HG03135 (cell line): Measurements from ENCODE around the gene PRR14.
"Not testable (repeated sequence)": the region's sequence is repeated elsewhere in the genome, so short reads cannot be mapped to it uniquely, and the experiment has no call there.

ENCODE experiments used
- ATAC-seq: cut with Tn5 transposase; IDR thresholded peaks from one replicate; pipeline ENCODE4 v1.9.1; 2021; ENCODE audit warnings: mild to moderate bottlenecking, moderate library complexity; ENCODE audit not compliant: unreplicated experiment

PRR14 gene

GRCh38 chr16:30628628-30629540 lies 21.9 kb upstream of the PRR14 start:
- ATAC-seq, result peak; percentile 53

GRCh38 chr16:30632454-30632853 lies 18.3 kb upstream of the PRR14 start:
- ATAC-seq, result not testable (repeated sequence)

- ATAC-seq, result no peak
Observed at GRCh38 chr16:30633526-30633925, 17.2 kb upstream of the PRR14 start.

- no peak for ATAC-seq
Observed at GRCh38 chr16:30636599-30636998, 14.2 kb upstream of the PRR14 start.

DNA sequence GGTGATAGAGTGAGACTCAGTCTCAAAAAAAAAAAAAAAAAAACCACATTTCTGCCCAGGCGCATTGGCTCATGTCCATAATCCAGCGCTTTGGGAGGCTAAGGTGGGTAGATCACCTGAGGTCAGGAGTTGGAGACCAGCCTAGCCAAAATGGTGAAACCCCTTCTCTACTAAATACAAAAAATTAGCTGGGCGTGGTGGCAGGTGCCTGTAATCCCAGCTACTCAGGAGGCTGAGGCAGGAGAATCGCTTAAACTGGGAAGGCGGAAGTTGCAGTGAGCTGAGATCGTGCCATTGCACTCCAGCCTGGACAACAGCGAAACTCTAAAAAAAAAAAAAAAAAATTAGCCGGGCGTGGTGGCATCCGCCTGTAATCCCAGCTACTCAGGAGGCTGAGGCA lies 13.6 kb upstream of the PRR14 start:
- not testable (repeated sequence) for ATAC-seq

- ATAC-seq, result no peak
Observed at GRCh38 chr16:30637944-30638343, 12.8 kb upstream of the PRR14 start.

DNA sequence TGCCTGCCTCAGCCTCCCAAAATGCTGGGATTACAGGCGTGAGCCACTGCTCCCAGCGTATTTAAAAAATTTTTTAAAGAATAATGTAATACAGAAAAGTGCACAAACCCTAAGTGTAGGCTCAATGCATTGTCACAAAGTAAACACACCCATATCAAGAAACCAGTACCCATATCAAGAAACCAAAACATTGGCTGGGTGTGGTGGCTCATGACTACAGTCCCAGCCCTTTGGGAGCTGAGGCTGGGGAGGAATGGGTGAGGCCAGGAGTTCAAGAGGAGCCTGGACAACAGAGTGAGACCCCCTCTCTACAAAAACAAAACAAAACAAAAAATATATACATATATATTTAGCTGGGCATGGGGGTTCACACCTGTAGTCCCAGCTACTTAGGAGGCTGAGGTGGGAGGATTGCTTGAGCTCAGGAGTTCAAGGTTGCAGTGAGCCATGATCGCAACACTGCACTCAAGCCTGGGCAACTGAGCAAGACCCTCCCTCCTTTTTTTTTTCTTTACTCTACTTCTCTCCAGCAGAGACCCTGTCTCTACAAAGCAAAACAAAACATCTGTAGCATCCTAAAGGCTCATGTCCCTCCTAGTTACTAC lies 9.3 kb upstream of the PRR14 start:
- no peak for ATAC-seq

DNA sequence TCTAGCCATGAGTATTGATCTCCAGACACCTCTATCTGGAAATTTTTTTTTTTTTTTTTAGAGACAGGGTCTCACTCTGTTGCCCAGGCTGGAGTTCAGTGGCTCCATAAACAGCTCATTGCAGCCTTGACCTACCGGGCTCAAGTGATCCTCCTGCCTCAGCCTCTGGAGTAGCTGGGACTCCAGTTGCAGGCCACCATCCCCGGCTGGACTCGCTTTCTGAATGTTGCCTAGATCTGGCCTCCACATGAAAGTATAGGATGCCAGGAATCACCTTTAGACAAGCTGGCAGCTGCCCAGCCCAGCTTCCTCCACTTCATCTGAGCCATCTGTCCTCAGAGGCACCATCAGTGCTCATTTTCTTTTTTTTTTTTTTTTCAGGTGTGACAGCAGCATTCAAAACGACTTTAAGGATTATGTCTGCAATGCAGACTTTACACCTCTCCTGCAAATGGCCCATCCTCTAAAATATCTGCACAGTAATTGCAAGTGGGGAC lies 6.4 kb upstream of the PRR14 start:
- no peak for ATAC-seq

DNA sequence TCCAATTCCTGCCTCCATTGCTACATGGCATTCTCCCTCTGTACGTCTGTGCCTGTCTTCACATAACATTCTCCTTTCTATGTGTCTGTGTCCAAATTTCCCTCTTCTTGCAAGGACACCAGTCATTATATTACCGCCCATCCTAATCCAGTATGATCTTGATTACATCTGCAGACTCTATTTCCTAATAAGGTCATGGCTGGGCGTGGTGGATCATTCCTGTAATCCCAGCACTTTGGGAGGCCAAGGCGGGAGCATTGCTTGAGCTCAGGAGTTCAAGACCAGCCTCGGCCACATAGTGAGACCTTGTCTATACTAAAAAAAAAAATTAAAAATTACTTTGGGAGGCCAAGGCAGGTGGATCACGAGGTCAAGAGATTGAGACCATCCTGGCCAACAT lies 5.0 kb upstream of the PRR14 start:
- no peak for ATAC-seq

DNA sequence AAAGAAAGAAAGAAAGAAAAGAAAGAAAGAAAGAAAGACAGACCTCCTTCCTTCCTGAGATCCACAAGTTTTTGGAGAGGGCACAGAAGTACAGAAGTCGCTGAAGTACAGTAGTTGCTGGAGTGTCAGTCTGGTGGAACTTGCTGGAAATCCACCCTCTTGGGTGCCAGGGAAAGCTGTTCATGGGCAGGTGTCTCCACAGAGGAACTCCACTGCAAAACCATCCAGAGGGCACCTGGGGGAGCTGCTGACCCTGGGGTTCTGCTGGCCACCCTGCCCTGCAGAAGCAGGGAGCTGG lies 3.5 kb upstream of the PRR14 start:
- ATAC-seq, result no peak

- peak; percentile 3 for ATAC-seq
Observed at GRCh38 chr16:30649725-30650368, 913 bp upstream of the PRR14 start.

- ATAC-seq, result peak; percentile 54
Observed at GRCh38 chr16:30651124-30652004, 604 bp downstream of the PRR14 start.

DNA sequence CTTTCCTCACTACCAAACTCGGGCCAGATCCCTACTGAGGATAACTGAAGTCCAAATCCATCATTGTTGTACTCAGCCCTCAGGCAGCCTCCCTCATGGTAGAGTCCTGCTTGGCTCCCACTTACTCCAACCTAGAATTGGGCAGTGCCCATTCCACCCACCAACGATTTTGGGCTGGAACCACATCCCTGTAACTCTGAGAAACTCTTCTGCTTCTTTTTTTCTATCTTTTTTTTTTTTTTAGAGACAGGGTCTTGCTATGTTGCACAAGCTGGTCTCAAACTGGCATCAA lies 1.2 kb downstream of the PRR14 start:
- no peak for ATAC-seq

DNA sequence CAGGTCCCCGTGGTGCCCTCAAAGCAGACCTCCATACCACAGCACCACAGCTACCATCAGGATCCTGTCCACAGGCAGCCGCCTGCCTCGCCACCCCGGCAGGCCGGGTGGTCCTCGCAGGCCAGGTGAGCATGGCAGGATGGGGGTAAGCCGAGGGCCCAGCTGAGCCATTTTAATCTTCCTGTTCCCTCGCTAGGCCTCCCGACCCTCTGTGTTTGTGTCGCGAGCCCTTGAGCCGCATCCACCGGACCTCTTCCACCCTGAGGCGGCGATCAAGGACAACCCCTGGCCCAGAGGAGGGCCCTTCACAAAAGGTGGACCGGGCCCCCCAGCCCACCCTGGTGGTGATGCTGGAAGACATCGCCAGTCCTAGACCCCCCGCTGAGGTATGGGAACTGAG lies 2.0 kb downstream of the PRR14 start:
- no peak for ATAC-seq

GRCh38 chr16:30654856-30655255 lies 4.1 kb downstream of the PRR14 start:
- no peak for ATAC-seq

GRCh38 chr16:30655815-30656347 lies 5.1 kb downstream of the PRR14 start:
- no peak for ATAC-seq

DNA sequence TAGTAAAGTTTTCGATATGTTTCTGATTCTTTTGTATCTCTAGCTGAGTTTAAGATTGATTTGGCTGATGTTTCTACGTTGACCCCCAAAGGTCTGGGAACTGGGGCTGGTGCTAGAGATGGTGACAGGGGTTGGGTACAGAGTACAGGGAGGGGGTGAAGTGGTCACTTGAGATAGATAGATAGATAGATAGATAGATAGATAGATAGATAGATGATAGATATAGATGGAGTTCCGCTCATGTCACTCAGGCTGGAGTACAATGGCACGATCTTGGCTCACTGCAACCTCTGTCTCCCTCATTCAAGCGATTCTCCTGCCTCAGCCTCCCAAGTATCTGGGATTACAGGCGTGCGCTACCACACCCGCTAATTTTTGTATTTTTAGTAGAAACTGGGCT lies 5.6 kb downstream of the PRR14 start:
- ATAC-seq, result no peak

GRCh38 chr16:30656974-30657865 lies 6.5 kb downstream of the PRR14 start:
- ATAC-seq, result no peak

GRCh38 chr16:30657866-30658730 lies 7.3 kb downstream of the PRR14 start, which contains the start of gene FBRS:
Gene FBRS (plus strand): TSS chr16:30658431. CDS start chr16:30659519, 1,088 bp downstream.
- ATAC-seq, result peak; percentile 66
